HG02840 (cell line): ENCODE results near the gene ZBTB1.
"Not testable (repeated sequence)": the region's sequence is repeated elsewhere in the genome, so short reads cannot be mapped to it uniquely, and the experiment has no call there.

Experiments used
- ATAC-seq: cut with Tn5 transposase; IDR thresholded peaks from one replicate; pipeline ENCODE4 v1.9.1; 2021; ENCODE audit warnings: mild to moderate bottlenecking, moderate library complexity, moderate number of reproducible peaks; ENCODE audit not compliant: unreplicated experiment, low FRiP score

The ZBTB1 gene

DNA sequence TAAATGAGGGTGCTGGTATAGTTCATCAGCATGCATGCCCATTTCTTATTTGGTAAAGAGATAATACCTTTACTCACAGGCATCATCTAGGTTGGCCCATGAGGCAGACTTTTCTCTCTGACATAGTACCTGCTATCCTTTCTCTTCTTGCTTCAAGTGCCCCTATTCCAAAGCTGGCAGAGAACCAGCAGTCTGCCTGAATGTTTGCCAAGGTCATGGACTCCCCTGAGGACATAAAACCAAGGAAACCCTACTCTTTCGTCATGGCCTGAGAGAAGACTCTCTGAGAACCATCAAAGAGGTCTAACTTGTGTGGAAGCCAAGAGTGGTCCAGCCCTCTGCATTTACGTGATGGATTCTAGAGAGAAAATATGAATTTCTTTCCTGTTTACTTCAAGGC is 57.1 kb downstream of the ZBTB1 start:
- ATAC-seq, result no peak

DNA sequence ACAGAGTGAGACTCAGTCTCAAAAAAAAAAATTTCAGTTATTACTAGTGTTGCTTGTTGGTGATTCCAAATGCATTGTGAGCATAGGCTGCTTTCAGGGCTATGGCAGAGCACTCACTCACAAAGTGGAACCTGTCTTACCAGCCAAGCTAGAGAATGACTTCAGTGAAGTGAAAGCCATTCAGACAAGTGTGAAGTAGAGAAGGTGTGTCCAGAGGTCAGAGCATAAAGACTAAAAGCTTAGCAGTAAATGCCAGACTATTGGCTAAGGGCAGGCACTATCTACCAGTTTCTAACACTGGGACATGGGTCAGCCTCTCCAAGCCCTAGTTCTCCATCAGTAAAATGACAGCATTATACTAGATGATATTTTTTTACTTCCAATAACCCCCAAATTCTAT is 57.9 kb downstream of the ZBTB1 start:
- no peak for ATAC-seq

DNA sequence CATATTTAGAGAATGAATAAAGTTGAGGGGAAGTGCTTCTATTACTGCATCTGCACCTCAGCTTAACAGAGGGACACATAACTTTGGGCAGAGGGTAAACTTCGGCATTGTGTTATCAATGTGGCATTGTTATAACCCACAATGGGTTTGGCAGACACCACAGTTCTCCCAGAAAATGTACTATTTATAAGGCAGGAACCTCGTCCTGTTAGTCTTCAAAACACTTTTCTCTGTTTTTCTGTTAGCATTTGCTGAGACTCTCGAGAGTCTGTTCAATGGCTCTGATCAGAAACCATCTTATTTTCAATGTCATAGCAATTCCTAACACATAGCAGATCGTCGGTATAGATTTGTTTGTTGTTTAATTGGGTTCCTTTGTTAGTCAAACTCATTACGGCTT is 59.1 kb downstream of the ZBTB1 start:
- no peak for ATAC-seq

DNA sequence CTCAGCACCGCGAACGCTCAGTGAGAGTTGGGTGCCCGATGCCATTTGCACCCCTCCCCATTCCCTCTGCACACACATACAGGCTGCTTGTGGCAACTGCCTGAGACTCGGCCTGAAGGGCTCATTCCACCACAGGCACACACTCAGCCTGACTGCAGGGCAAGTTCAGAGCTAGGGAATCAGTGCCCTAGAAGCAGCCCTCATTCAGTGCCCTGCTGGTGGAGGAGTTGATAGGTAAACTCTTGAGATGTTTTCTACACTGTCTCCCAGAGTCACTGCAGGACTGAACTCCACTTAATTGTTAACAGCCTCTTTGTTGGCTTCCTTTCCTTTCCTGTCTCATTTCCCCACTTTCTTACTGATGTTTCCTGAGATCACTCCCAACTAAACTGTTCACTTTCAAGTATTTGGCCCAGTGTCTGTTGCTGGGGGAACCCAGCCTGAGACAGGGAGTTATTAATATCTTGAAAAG is 62.1 kb downstream of the ZBTB1 start:
- no peak for ATAC-seq

DNA sequence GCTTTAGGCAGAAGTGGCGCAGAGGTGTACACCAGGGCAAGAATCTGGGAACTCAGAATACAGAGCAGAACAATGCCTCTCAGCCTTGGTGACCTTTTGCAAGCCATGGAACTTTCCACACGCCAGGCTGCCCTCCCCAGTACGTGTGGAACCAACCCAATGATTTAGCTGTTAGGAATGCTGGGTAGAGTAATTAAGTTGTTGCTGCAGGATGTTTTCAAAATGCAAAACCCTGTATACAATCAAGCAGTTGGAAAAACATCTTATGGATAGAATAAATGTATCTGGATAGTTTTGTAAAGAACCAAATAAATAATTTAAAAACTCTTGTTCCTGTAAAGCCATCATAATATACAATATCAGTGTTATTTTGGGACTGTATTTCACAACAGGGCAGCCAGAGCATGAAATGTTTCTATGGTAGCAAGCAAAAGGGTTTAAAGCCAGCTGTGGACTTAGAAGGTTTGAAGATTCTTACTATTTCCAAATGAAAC is 64.6 kb downstream of the ZBTB1 start:
- no peak for ATAC-seq

DNA sequence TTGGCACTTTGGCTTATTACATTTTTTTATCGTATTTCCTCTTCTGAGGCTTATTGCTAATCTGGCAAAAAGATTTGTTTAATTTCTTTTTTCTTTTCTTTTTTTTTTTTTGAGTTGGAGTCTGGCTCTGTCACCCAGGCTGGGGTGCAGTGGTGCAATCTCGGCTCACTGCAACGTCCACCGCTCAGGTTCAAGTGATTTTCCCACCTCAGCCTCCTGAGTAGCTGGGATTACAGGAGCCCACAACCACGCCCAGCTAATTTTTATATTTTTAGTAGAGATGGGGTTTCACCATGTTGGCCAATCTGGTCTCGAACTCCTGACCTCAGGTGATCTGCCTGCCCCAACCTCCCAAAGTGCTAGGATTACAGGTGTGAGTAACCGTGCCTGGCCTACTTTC is 65.1 kb downstream of the ZBTB1 start:
- not testable (repeated sequence) for ATAC-seq

DNA sequence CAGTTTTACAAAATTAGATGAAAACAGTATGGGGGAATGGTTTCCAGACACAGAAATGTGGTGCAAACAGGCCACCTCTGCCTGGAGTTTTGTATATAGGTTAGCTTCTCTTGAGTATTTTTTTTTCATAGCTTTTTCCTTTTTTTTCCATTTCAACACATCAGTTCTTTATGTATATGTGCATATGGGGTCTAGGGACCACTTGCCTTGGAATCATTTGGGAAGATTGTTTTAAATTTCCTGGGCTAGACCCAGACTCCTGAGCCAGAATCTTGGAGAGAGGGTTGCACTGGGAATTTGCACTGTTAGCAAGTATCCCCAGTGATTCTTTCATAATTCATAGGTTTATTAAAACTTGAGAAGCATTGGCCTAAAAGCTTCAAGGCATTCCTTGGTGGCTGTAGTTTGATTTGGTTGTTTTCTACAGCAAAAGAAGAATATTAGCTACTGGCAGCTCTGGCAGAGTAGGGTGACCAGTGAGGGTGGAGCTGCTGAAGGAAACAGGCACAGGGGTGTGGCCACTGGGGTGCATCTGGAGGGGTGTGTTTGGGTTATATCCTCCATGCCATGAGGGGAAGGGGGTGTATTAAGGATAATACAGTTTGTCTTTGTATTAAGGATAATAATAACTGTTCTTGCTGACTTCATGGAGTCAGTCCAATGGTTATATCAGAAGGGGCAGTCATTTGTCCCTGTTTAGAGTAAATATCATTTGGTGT is 68.0 kb downstream of the ZBTB1 start:
- no peak for ATAC-seq

DNA sequence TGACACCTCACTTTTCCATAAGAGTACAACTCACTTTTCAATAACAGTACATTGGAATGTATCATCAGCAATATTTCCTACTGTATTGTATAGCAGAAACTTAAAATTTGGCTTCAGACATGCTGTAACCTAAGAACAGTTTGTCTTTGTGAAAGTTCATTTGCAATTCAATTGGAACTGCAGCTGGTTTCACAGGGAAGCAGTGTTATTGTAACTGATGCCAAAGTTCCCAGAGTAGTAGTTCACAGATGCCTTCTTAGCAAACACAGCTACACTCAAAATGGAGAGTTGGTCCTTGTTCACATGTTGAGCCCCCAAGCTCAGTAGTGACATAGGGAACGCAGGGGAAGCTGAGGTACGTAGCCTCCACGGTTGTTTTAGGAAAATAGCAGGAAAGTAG is 68.5 kb downstream of the ZBTB1 start:
- no peak for ATAC-seq
